Measurements from ENCODE around the gene C20orf141. TPM values are rescaled to one million over a fixed set of nuclear protein-coding genes. Genes with fewer than 3 reads are reported as not detected.

The C20orf141 gene, protein sequence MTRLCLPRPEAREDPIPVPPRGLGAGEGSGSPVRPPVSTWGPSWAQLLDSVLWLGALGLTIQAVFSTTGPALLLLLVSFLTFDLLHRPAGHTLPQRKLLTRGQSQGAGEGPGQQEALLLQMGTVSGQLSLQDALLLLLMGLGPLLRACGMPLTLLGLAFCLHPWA
- not detected in 2 replicates for total RNA-seq

DNA sequence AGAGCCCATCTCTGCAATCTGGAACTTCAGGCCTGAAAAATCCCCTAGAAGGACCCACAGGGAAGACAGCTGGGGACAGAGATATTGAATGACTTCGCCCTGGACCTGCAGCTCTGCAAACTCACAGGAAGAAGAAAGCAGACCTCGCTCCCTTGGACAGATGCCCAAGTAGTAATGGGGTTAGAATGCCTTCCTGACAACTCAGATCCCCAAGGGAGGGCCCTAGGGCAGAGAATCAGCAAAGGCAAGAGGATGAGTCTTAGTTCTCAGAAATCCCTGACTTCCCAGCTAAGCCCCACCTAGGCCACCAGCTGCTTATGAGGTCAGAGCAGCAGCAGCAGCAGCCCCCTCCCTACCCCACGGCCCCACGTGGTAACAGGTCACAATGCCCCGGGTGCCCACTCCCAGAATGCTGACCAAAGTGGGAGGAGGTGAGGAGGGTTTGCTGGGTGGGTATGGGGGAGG lies at the start of gene C20orf141:
Gene C20orf141, plus strand, starts transcription at position 401 of the 465 bp plus-strand sequence. CDS start 198 bp downstream, outside the sequence.

DNA sequence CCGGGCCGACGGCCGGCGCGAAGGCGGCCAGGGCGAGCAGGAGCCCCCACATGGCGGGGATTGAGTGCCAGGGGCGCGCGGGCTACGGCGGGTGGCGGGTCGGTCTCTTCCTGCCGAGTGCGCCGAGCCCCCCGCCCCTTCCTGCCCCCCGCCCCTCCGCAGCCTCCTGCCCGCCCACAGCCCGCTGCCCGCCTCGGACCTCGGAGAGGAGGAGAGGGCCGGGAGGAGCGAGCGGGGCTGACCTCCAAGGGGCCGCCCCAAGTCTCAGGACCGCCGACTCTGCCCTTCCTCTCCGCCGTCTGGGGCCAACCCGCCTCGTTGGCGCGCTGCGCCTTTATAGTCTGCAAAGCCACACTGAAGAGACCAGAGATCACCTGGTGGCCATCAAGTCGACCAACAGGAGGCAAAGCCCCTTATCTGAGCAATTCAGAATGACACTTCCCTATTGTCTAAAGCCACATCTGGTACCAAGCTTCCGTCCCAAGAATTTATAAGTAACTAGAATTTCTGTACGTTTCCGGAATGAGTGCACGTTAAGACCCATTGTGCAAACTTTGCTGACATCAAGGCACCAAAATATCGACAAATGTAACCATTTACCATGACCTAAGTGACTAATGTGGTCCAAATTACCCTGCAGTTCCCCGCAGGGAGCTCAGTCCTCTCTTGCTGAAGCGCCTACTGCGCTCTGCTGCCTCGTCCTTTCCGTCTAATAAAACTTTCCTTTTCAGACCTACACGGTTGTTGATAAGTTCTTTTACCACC lies 14.1 kb upstream of the C20orf141 start, which contains the start of gene CPXM1:
Gene CPXM1, minus strand, starts transcription at position 107 of the 765 bp plus-strand sequence. Its CDS starts 55 bp downstream, at position 52.

DNA sequence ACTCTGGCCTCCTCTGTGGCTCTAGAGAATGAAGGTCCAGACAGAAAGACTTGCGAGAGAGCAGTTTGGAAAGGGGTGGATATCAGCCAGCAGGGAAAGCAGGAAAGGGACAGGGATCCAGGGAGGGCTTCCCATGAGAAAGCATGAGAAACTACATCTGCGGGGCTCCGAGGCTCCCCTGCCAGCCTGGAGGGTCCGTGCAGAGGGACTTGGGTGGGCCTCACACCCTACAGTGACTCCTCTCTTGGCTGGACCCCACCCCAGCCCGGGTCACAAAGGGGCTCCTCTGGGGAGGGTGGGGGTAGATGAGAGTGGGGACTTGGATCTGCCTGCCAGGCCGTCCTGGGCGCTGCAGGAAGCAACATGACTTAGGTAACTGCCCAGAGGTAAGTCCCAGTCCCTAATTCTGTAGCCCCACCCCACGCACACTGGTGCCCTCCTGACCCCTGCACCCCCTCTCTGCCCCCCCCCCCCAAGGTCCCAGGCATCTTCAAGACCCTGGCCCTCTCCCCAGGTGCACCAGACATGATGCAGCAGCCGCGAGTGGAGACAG lies 1.3 kb downstream of the C20orf141 start, which contains the start of gene TMEM239:
Gene TMEM239, plus strand, starts transcription at position 335 of the 553 bp plus-strand sequence. Its CDS starts 191 bp downstream, at position 526.

DNA sequence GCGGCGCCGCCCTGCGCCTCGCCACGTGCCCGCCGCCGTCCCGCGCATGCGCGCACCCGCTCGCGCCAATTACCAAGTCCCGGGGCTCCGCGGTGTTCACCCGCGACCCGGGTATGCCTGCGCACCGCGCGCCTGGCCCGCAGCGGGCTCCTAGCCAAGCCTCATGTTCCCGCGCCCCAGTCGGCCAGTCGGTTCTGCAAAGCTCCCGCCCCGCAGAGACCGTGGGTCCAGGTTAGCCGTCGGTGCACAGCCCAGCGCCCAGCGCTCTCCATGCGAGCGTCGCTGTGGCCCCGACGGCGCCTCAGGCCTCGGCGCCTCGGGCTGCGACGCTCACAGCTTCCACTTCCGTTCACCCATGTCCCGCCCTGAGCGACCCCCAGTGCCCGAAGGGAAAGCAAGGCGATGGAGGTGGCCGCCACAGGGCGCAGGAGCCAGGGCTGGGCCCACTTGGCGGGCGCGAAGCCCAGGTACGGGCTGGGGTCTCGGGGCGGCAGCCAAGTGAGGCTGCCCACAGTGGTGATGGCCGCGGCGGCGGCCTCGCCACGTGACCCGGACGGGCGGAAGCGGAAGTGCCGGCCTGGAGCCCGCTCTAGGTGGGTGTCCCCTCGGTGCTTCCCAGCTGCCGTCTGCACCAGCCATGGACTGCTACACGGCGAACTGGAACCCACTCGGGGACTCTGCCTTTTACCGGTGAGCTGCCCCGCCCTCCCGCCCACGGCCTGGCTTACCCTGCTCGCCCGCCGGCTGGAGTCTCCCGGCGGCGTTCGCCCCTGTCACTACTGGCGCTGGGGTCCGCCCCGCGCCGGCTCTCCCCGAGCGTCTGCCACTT lies 25.6 kb downstream of the C20orf141 start, which contains the start of the genes PCED1A and VPS16:
Gene PCED1A, minus strand, starts transcription at position 518 of the 829 bp plus-strand sequence. CDS start 743 bp downstream, outside the sequence.
Gene VPS16, plus strand, starts transcription at position 608 of the 829 bp plus-strand sequence. Its CDS starts 30 bp downstream, at position 638.

Other genes starting within 250 kb of the C20orf141 start
- gene NOP56, start 162.4 kb upstream of the C20orf141 start, total RNA-seq = 84.9 and 108 TPM in 2 replicates
- 75.8 and 89.3 TPM in 2 replicates for gene IDH3B, start 150.8 kb upstream of the C20orf141 start, total RNA-seq
- 4.4 and 13.3 TPM in 2 replicates for gene EBF4, start 122.2 kb upstream of the C20orf141 start, total RNA-seq
- gene CPXM1, start 14.4 kb upstream of the C20orf141 start, total RNA-seq = under 0.01 TPM in 1 of 2 replicates, not detected in the other
- gene TMEM239, start 1.4 kb downstream of the C20orf141 start, total RNA-seq = not detected in 2 replicates
- gene PCED1A, start 25.7 kb downstream of the C20orf141 start, total RNA-seq = 39.0 and 54.6 TPM in 2 replicates
- gene VPS16, start 25.8 kb downstream of the C20orf141 start, total RNA-seq = 30.6 and 42.0 TPM in 2 replicates
- 29.1 and 35.5 TPM in 2 replicates for gene PTPRA, start 58.5 kb downstream of the C20orf141 start, total RNA-seq
- gene GNRH2, start 228.6 kb downstream of the C20orf141 start, total RNA-seq = 0.39 TPM in 1 of 2 replicates, not detected in the other
- gene MRPS26, start 231.1 kb downstream of the C20orf141 start, total RNA-seq = 21.6 and 27.7 TPM in 2 replicates

All from placental epithelial cell (primary cell).